IPS-NIHi11 (cell line): ENCODE data around the gene RPS15.

Experiments used
- DNase-seq: peaks from one replicate; pipeline ENCODE4 v3.0.0; 2012; ENCODE audit warnings: mixed read lengths, low spot score

RPS15 gene

GRCh38 chr19:1420590-1420989 is 17.6 kb upstream of the RPS15 start:
- no peak for DNase-seq

- no peak for DNase-seq
Measured at GRCh38 chr19:1421218-1421957, 16.8 kb upstream of the RPS15 start.

- DNase-seq: no peak
Measured at GRCh38 chr19:1421958-1422305, 16.3 kb upstream of the RPS15 start.

- DNase-seq: no peak
Measured at GRCh38 chr19:1422360-1422759, 15.8 kb upstream of the RPS15 start.

- no peak for DNase-seq
Measured at GRCh38 chr19:1422943-1423342, 15.3 kb upstream of the RPS15 start.

- DNase-seq: no peak
Measured at GRCh38 chr19:1423436-1424191, 14.6 kb upstream of the RPS15 start.

- no peak for DNase-seq
Measured at GRCh38 chr19:1424192-1424955, 13.8 kb upstream of the RPS15 start.

GRCh38 chr19:1425102-1425837 is 12.9 kb upstream of the RPS15 start:
- no peak for DNase-seq

GRCh38 chr19:1425902-1426301 is 12.3 kb upstream of the RPS15 start:
- no peak for DNase-seq

GRCh38 chr19:1426736-1427135 is 11.5 kb upstream of the RPS15 start:
- no peak for DNase-seq

GRCh38 chr19:1427221-1427920 is 10.8 kb upstream of the RPS15 start:
- no peak for DNase-seq

GRCh38 chr19:1428738-1429391 is 9.3 kb upstream of the RPS15 start:
- no peak for DNase-seq

- DNase-seq: no peak
Measured at GRCh38 chr19:1429750-1430149, 8.4 kb upstream of the RPS15 start.

- no peak for DNase-seq
Measured at GRCh38 chr19:1430246-1430645, 8.0 kb upstream of the RPS15 start.

GRCh38 chr19:1431759-1432506 is 6.3 kb upstream of the RPS15 start:
- DNase-seq: no peak

GRCh38 chr19:1432507-1432887 is 5.7 kb upstream of the RPS15 start:
- no peak for DNase-seq

GRCh38 chr19:1433119-1434039 is 4.8 kb upstream of the RPS15 start:
- DNase-seq: no peak

GRCh38 chr19:1434040-1434366 is 4.2 kb upstream of the RPS15 start:
- DNase-seq: no peak

- no peak for DNase-seq
Measured at GRCh38 chr19:1434577-1435060, 3.6 kb upstream of the RPS15 start.
